ENCODE results near the gene C20orf173. TPM values are rescaled to one million over a fixed set of nuclear protein-coding genes. Genes with fewer than 3 reads are reported as not detected.

Gene C20orf173
- total and polyA plus RNA-seq, 7 donors = not detected

GRCh38 chr20:35539756-35540212 lies 10.3 kb upstream of the C20orf173 start:
- H3K9me3 ChIP-seq = no peaks in the 10 kb centered on the region
- H3K4me3 ChIP-seq = no peak overlapping the region
- H3K36me3 ChIP-seq (ENCODE audit: insufficient read depth in 1 of 2, low read depth in 1 of 2) = peaks cover 0 to 17% of the 10 kb centered on the region in 2 donors
- H3K4me1 ChIP-seq = peaks cover 10% of the 10 kb centered on the region
- ATAC-seq (no peak), DNase-seq (peak in 1 of 2 donors; percentile 41)
- H3K27me3 ChIP-seq (ENCODE audit: insufficient read depth in 3 of 3, low read length in 2 of 3) = no peaks in the 10 kb centered on the region
- no peak overlapping the region for H3K27ac ChIP-seq
- WGBS, 3 donors = 54 to 60% (median 56%) methylated on average over 11 of the region's 11 CpGs
- intact Hi-C loops (cut with DNase I) = no loop called here
- TF ChIP-seq, protein P1, sequence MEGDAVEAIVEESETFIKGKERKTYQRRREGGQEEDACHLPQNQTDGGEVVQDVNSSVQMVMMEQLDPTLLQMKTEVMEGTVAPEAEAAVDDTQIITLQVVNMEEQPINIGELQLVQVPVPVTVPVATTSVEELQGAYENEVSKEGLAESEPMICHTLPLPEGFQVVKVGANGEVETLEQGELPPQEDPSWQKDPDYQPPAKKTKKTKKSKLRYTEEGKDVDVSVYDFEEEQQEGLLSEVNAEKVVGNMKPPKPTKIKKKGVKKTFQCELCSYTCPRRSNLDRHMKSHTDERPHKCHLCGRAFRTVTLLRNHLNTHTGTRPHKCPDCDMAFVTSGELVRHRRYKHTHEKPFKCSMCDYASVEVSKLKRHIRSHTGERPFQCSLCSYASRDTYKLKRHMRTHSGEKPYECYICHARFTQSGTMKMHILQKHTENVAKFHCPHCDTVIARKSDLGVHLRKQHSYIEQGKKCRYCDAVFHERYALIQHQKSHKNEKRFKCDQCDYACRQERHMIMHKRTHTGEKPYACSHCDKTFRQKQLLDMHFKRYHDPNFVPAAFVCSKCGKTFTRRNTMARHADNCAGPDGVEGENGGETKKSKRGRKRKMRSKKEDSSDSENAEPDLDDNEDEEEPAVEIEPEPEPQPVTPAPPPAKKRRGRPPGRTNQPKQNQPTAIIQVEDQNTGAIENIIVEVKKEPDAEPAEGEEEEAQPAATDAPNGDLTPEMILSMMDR (IDR thresholded peaks at IDR 0.05) = no peak

GRCh38 chr20:35527122-35527769 lies 2.2 kb downstream of the C20orf173 start:
- no peaks in the 10 kb centered on the region for H3K9me3 ChIP-seq
- WGBS, 3 donors = 79 to 82% (median 82%) methylated on average over 11 to 12 of the region's 12 CpGs
- no peak overlapping the region for H3K27ac ChIP-seq
- DNase-seq (no peak), ATAC-seq (no peak)
- TF ChIP-seq, protein P1 (IDR thresholded peaks at IDR 0.05) = no peak
- H3K36me3 ChIP-seq (ENCODE audit: insufficient read depth in 1 of 2, low read depth in 1 of 2) = no peaks in the 10 kb centered on the region
- H3K4me3 ChIP-seq = no peak overlapping the region
- H3K27me3 ChIP-seq (ENCODE audit: insufficient read depth in 3 of 3, low read length in 2 of 3) = no peaks in the 10 kb centered on the region
- intact Hi-C loops (cut with DNase I) = no loop called here
- H3K4me1 ChIP-seq = no peaks in the 10 kb centered on the region

DNA sequence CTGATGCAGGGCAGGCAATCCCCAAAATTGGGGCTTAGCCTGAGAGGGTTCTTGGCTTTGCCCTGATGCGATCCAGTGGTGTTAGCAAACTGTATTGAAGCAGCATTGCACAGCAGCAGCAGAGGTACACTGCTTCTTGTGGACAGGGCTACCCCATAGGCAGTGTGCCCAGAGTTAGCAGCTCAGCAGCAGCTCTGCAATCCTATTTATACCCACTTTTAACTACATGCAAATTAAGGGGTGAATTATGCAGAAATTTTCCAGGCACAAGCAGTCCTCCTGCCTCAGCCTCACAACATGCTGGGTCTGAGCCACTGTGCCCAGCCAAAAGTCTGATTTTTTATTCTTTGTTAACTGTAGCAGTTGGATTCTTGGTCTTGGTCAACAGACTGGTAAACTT lies 3.8 kb downstream of the C20orf173 start:
- DNase-seq = no peak
- TF ChIP-seq, protein P1 (IDR thresholded peaks at IDR 0.05) = no peak
- H3K27me3 ChIP-seq (ENCODE audit: insufficient read depth in 3 of 3, low read length in 2 of 3) = no peaks in the 10 kb centered on the region
- no peaks in the 10 kb centered on the region for H3K36me3 ChIP-seq (ENCODE audit: insufficient read depth in 1 of 2, low read depth in 1 of 2)
- no peak overlapping the region for H3K27ac ChIP-seq
- H3K4me3 ChIP-seq = no peak overlapping the region
- ATAC-seq = no peak
- no peaks in the 10 kb centered on the region for H3K4me1 ChIP-seq
- H3K9me3 ChIP-seq = no peaks in the 10 kb centered on the region
- intact Hi-C loops (cut with DNase I) = no loop called here
- 94 to 100% (median 98%) methylated on average over 1 of the region's 1 CpG for WGBS, 3 donors

DNA sequence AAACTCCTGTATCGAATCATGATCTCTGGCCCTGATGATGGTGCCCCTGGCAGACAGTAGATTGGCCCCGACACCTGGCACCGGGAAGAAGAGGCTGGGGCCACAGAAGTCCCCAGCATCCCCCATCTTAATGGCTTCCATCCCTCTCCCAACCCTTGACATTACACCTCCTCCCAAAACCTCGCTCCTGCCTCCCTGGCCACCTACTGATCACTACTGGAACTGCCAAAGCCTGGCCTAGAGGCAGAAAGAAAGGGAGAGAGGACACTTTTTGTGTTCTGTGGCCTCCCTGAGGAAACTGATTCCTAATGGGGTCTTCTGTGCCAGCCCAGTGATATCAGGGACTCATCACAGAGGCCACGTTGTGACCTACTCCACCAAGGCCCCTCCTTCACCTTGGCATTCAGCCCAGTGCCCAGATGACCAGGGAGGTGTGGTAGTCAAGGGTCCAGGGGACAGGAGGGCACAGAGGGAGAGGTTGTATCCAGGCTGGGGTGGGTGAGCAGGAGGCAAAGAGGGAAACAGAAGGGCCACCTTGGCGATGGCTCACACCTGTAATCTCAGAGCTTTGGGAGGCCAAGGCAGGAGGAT lies 6.1 kb downstream of the C20orf173 start:
- H3K9me3 ChIP-seq = no peaks in the 10 kb centered on the region
- no peaks in the 10 kb centered on the region for H3K4me1 ChIP-seq
- 68 to 69% (median 69%) methylated on average over 6 of the region's 6 CpGs for WGBS, 3 donors
- no peak overlapping the region for H3K4me3 ChIP-seq
- intact Hi-C loops (cut with DNase I) = no loop called here
- no peak overlapping the region for H3K27ac ChIP-seq
- no peak for DNase-seq
- TF ChIP-seq, protein P1 (IDR thresholded peaks at IDR 0.05) = peak; percentile 38
- H3K36me3 ChIP-seq (ENCODE audit: insufficient read depth in 1 of 2, low read depth in 1 of 2) = no peaks in the 10 kb centered on the region
- H3K27me3 ChIP-seq (ENCODE audit: insufficient read depth in 3 of 3, low read length in 2 of 3) = no peaks in the 10 kb centered on the region
- ATAC-seq = peak in 1 of 4 donors; percentile 47

All from psoas muscle (tissue), 8 donors.